Large intestine (tissue), 3 donors: Measurements from ENCODE around the gene MBOAT7. TPM values are rescaled to one million over a fixed set of nuclear protein-coding genes. Genes with fewer than 3 reads are reported as not detected.

Experiments used
- DNase-seq, 2 donors: peaks; one replicate each; pipeline versions ENCODE4 v3.0.0 to v3.0.0-alpha.2; 2013
- H3K27ac ChIP-seq: one replicate; pipeline ENCODE4 v1.5.1; 2013; ENCODE audit warnings: low read length
- H3K27me3 ChIP-seq: 2 replicates; pipeline ENCODE4 v1.6.1; 2013; ENCODE audit warnings: low read length; ENCODE audit not compliant: control insufficient read depth, insufficient read depth
- H3K36me3 ChIP-seq: 2 replicates; pipeline ENCODE4 v1.6.1; 2013; ENCODE audit warnings: low read length; ENCODE audit not compliant: control insufficient read depth, insufficient read depth
- H3K4me1 ChIP-seq: one replicate; pipeline ENCODE4 v1.6.1; 2013; ENCODE audit warnings: low read length; ENCODE audit not compliant: control insufficient read depth, insufficient read depth
- H3K4me3 ChIP-seq: one replicate; pipeline ENCODE4 v1.5.1; 2013; ENCODE audit warnings: low read length
- H3K9me3 ChIP-seq: one replicate; pipeline ENCODE4 v1.6.1; 2013; ENCODE audit warnings: mild to moderate bottlenecking, low read depth, low read length, moderate library complexity; ENCODE audit not compliant: control insufficient read depth
- WGBS: methylation state at CpG from one replicate; pipeline ENCODE4 v1.1.5; 2013; ENCODE audit warnings: low lambda C conversion rate; ENCODE audit not compliant: insufficient coverage; 5-methylcytosine and 5-hydroxymethylcytosine counted together
- polyA plus RNA-seq: library from polyadenylated mRNA; unstranded; fragments of 120-200 nt; gene quantifications from one replicate; pipeline ENCODE4 v1.2.1, GENCODE V29; 2013

MBOAT7 gene
- polyA plus RNA-seq, 1 donor, result 97.9 TPM

DNA sequence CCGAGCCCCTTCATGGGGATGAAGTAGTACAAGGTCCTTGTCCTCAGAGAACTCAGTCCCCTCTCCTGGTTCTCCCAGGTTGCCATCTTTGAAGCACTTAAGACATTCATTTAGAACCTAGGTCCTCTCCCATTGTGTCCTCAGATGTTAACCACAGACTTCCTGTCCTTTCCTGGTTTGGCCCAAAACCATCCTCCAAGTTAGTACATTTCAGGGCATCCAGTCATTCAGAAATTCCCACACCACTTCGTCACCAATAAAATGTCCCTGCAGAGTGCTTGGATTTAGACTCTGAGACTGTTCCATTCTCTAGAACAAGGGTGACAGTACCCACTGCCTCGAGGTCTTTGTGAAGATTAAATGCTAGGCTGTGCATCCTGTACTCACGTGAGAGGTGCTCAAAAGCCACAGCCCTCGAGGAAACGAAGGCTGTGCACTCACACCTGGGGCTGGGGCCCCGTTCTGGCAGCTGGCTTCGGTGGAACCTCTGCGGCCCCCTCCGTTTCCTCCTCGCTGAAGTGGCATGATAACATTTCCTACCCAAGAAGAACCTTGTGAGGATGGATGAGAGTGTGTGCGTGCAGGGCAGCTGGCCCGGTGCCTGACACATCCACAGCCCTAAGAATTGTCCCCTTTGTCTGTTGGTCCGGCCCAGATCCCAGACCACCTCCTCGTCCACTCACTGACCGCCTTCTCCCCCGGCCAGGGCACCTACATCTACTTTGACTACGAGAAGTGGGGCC is 34.6 kb downstream of the MBOAT7 start:
- peaks cover 5% of the 10 kb centered on the region for H3K4me1 ChIP-seq
- DNase-seq, result no peak
- no peaks in the 10 kb centered on the region for H3K9me3 ChIP-seq
- H3K27me3 ChIP-seq, result no peaks in the 10 kb centered on the region
- H3K36me3 ChIP-seq, result peaks cover 79% of the 10 kb centered on the region
- no CpG with 5 or more reads among the region's 18 CpGs for WGBS
- H3K4me3 ChIP-seq, result no peak overlapping the region
- H3K27ac ChIP-seq, result no peak overlapping the region

DNA sequence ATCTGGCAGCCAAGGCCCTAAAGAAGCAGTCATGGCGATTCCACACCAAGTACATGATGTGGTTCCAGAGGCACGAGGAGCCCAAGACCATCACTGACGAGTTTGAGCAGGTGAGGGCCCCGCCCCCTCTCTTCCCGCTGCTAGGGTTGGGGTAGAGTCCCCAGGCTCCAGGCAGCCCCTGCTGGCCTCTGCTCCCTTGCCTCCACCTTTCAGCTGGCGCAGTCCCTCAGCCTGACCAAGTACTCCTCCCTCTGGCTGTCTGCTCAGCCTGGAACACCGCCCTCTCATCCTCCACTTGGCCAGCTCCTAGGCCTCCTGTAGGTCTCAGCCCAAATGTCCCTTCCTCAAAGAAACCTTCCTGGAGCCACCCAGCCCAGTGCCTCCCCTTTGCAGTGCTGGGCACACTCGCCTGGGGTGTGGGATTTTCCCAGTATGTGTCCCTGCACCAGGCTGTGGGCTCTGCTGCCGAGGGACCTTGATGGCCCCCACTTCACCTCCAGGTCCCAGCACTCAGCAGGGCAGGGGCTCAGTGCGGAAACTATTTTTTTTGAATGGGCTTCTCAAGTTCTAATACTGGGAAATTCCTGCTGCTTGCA is 35.6 kb downstream of the MBOAT7 start:
- Histone ChIP-seq H3K27me3 (no peaks in the 10 kb centered on the region), H3K4me1 (peaks cover 5% of the 10 kb centered on the region), H3K27ac (no peak overlapping the region)

DNA sequence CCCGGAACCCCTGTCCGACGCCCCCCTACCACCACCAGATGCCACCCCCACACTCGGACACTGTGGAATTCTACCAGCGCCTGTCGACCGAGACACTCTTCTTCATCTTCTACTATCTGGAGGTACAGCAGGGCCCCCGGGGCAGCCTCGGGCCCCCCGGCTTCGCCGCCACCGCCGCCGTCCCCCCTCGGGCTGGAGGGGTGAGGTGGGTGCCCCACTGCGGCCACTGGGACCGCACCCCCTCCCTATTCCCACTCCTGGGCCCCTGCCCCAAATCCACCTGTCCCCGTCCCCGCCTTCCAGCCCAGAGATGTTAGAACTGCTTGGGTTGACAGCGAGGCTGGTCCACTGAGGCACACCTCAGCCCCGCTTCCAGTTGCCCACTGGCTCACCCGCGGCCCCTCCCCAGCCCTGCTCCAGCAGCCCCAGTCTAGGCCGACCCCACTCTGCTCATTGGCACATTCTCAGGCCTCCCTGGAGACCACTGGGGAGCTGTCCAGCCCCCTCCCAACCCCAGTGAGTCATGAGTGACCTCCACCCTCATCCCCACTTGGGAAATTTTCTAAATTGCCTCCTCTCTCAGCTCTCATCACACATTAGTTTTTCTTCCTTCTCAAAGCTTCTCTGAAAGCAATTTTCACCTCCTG is 36.4 kb downstream of the MBOAT7 start:
- Histone ChIP-seq H3K4me3 (no peak overlapping the region), H3K27ac (no peak overlapping the region), H3K27me3 (no peaks in the 10 kb centered on the region), H3K36me3 (peaks cover 92% of the 10 kb centered on the region), H3K9me3 (no peaks in the 10 kb centered on the region), H3K4me1 (no peaks in the 10 kb centered on the region)
- DNase-seq, result no peak
- WGBS, result no CpG with 5 or more reads among the region's 25 CpGs

More for the DNA sequence above, 35.6 kb downstream of the MBOAT7 start:
- no peaks in the 10 kb centered on the region for H3K9me3 ChIP-seq
- peaks cover 88% of the 10 kb centered on the region for H3K36me3 ChIP-seq
- no CpG with 5 or more reads among the region's 10 CpGs for WGBS
- DNase-seq, result no peak
- no peak overlapping the region for H3K4me3 ChIP-seq

DNA sequence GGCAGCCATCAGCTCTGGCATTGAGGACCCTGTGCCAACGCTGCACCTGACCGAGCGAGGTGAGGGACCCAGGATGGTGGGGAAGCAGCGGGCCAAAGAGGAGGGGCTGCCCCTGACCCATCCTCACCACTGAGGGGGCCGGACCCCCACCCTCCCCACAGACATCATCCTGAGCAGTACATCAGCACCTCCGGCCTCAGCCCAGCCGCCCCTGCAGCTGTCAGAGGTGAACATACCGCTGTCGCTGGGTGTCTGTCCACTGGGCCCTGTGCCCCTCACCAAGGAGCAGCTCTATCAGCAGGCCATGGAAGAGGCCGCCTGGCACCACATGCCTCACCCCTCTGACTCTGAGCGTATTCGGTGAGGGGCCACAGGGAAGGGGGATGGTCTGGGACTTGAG is 37.1 kb downstream of the MBOAT7 start:
- Histone ChIP-seq H3K9me3 (no peaks in the 10 kb centered on the region), H3K27me3 (no peaks in the 10 kb centered on the region), H3K4me3 (no peak overlapping the region), H3K27ac (no peak overlapping the region), H3K4me1 (no peaks in the 10 kb centered on the region), H3K36me3 (peaks cover 94% of the 10 kb centered on the region)
- WGBS, result no CpG with 5 or more reads among the region's 12 CpGs
- DNase-seq, result no peak

DNA sequence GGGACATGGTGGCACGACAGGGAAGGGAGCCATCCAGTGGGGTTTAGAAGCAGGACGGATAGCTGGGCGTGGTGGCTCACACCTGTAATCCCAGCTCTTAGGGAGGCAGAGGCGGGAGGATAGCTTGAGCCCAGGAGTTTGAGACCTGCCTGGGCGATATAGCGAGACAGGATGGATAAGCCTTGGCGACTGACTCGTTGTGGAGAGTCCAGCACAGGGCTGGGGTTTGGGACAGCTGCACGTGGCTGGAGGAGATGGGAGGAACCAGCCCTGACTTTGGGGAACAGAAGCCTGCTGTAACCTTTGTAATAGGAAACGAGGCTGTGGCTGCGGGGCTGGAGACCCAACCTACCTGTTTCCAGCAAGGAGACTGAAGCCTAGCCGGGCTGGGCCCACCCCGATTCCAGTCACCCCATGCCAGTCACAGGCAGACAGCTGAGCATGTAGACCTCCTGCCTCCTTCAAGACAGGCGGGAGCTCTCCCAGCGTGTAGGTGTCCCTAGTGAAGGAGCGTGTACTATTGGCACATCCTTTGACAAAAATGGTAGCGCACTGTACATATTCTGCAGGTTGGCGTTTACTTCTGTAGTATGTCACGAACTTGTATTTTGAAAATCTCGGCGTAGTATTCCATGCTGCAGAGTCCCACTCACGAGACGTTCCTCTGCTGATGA is 37.9 kb downstream of the MBOAT7 start:
- no peak overlapping the region for H3K27ac ChIP-seq
- no peaks in the 10 kb centered on the region for H3K4me1 ChIP-seq
- no peaks in the 10 kb centered on the region for H3K27me3 ChIP-seq
- no peak overlapping the region for H3K4me3 ChIP-seq
- peaks cover 94% of the 10 kb centered on the region for H3K36me3 ChIP-seq
- no peaks in the 10 kb centered on the region for H3K9me3 ChIP-seq
- 81% methylated on average over 4 of the region's 23 CpGs for WGBS
- DNase-seq, result no peak

DNA sequence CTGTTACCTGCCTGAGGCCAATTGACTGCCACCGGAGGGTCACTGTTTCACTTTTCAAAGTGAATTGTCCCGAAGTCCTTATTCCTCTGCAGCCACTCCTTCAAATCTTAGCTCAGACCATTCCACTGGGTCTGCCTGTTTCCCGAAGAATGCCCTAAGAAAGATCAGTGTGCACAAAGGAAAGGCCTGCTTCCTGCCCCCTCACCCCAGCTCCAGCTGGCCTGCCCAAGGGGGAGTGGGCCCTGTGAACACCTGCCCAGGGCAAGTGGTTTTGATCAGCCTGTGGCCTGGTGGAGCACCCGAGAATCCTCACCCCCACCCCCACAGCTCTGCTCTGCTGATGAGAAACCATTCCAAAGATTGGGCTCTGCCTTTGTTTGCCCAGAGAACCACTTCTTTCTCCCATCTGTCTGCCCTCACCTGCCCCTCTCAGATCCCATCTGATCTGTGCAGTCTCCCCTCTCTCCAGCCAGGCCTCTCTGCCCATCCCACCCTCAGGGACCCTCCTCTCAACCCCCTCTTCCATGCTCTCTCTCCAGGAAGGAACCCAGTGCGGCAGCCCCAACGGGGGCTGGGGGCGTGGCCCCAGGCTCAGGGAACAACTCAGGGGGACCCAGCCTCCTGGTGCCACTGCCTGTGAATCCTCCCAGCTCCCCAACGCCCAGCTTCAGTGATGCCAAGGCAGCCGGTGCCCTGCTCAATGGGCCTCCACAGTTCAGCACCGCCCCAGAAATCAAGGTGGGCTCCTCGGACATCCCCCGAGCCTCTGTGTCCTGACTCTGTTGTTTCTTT is 40.2 kb downstream of the MBOAT7 start:
- H3K36me3 ChIP-seq, result peaks cover 95% of the 10 kb centered on the region
- H3K9me3 ChIP-seq, result no peaks in the 10 kb centered on the region
- DNase-seq, result no peak
- H3K27ac ChIP-seq, result no peak overlapping the region
- H3K4me3 ChIP-seq, result no peak overlapping the region
- H3K4me1 ChIP-seq, result no peaks in the 10 kb centered on the region
- WGBS, result 100% methylated on average over 3 of the region's 12 CpGs
- H3K27me3 ChIP-seq, result no peaks in the 10 kb centered on the region

DNA sequence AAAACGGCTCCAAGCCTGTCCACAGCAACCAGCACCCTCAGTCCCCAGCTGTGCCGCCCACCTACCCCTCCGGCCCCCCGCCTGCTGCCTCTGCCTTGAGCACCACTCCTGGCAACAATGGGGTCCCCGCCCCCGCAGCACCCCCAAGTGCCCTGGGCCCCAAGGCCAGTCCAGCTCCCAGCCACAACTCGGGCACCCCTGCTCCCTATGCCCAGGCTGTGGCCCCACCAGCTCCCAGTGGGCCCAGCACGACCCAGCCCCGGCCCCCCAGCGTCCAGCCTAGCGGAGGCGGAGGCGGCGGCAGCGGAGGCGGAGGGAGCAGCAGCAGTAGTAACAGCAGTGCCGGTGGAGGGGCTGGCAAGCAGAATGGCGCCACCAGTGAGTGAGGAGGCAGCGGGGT is 41.2 kb downstream of the MBOAT7 start:
- no peaks in the 10 kb centered on the region for H3K27me3 ChIP-seq
- no peaks in the 10 kb centered on the region for H3K4me1 ChIP-seq
- no peak overlapping the region for H3K27ac ChIP-seq
- H3K36me3 ChIP-seq, result peaks cover 96% of the 10 kb centered on the region
- H3K4me3 ChIP-seq, result no peak overlapping the region
- no peak for DNase-seq
- no peaks in the 10 kb centered on the region for H3K9me3 ChIP-seq
- no CpG with 5 or more reads among the region's 19 CpGs for WGBS

DNA sequence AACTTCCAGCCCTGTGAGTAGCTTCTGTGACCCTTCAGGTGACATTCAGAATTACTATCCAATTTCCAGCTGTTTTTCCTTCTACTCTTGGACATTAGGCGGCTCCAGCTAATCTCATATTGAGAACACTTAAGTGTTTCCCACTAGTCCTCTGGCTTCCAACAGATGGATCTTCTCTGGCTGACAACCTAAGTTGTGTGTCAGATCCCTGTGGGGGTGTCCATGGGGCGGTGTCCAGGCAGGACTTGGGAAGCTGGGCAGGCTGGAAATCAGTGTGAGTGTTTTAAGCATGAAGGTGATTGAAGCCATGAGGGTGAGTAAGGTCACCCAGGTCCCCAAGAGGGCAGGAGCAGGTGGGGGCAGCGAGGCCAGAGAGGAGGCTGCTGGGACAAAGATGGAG is 41.7 kb downstream of the MBOAT7 start:
- Histone ChIP-seq H3K9me3 (no peaks in the 10 kb centered on the region), H3K27me3 (no peaks in the 10 kb centered on the region), H3K4me1 (no peaks in the 10 kb centered on the region), H3K36me3 (peaks cover 96% of the 10 kb centered on the region), H3K27ac (no peak overlapping the region), H3K4me3 (no peak overlapping the region)
- WGBS, result no CpG with 5 or more reads among the region's 3 CpGs
- no peak for DNase-seq

DNA sequence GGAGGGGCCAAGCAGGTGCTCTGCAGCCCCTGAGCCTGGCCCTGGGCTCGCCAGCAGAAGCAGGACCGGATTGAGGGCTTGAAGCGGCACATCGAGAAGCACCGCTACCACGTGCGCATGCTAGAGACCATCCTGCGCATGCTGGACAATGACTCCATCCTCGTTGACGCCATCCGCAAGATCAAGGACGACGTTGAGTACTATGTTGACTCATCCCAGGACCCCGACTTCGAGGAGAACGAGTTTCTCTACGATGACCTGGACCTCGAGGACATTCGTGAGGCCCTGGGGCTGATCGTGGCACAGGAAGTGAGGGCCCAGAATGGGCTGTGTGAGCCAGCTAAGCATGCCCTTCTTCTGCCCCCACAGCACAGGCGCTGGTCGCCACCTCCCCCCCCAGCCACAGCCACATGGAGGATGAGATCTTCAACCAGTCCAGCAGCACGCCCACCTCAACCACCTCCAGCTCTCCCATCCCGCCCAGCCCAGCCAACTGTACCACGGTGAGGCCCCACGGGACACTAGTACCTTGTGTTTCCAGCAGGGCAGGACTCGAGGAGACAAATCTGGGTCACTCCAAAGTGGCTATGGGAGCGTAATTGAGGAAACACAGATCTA is 43.7 kb downstream of the MBOAT7 start:
- DNase-seq, result no peak
- Histone ChIP-seq H3K4me3 (no peak overlapping the region), H3K27ac (no peak overlapping the region), H3K4me1 (peaks cover 10% of the 10 kb centered on the region), H3K9me3 (no peaks in the 10 kb centered on the region), H3K27me3 (no peaks in the 10 kb centered on the region), H3K36me3 (peaks cover 89% of the 10 kb centered on the region)
- no CpG with 5 or more reads among the region's 28 CpGs for WGBS
